GM20000 (cell line): ENCODE measurements around the gene SLC51A.
A peak's percentile ranks its signal among the peaks of the same experiment; 100 is the strongest.

ENCODE experiments used
- DNase-seq: peaks from one replicate; pipeline ENCODE4 v3.0.0; 2012; ENCODE audit warnings: low spot score
- TF ChIP-seq, protein P1 (sequence below): IDR thresholded peaks from 2 replicates; pipeline ENCODE4 v1.5.1; 2012; ENCODE audit warnings: mild to moderate bottlenecking, control low read depth; ENCODE audit errors: extremely low read depth, missing control alignments

SLC51A gene

DNA sequence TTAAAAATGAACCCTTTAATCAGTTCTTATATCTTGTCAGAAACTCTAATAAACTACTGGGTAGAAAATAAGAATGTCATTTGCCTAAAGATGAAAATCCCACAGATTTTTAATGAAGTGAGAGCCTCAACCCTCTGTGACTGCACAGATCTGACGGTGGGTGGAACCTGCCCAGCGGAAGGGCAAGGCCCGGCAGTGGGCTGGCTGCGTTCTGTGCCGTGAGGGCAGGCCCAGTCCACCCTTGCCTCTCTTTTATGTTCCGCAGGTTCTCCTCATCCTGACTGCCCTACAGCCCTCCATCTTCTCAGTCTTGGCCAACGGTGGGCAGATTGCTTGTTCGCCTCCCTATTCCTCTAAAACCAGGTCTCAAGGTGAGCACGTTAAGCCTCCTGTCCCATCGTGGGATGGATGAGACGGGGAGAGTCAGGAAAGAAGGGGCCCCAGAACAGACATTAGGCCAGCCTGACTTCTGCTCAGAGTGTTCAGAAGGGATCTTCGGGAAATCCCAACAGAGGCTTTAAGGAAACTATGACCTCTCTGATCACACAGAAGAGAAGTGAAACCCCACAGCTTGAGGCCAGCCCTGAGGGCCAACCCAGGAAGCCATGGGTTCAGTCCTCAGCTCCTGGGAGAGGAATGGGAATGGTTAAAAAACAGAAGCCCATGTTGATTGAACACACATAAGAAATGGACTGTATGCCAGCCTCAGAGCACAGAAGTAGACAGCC, 16.0 kb downstream of the SLC51A start:
- DNase-seq = peak; percentile 69
- TF ChIP-seq, protein P1, sequence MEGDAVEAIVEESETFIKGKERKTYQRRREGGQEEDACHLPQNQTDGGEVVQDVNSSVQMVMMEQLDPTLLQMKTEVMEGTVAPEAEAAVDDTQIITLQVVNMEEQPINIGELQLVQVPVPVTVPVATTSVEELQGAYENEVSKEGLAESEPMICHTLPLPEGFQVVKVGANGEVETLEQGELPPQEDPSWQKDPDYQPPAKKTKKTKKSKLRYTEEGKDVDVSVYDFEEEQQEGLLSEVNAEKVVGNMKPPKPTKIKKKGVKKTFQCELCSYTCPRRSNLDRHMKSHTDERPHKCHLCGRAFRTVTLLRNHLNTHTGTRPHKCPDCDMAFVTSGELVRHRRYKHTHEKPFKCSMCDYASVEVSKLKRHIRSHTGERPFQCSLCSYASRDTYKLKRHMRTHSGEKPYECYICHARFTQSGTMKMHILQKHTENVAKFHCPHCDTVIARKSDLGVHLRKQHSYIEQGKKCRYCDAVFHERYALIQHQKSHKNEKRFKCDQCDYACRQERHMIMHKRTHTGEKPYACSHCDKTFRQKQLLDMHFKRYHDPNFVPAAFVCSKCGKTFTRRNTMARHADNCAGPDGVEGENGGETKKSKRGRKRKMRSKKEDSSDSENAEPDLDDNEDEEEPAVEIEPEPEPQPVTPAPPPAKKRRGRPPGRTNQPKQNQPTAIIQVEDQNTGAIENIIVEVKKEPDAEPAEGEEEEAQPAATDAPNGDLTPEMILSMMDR = no peak

DNA sequence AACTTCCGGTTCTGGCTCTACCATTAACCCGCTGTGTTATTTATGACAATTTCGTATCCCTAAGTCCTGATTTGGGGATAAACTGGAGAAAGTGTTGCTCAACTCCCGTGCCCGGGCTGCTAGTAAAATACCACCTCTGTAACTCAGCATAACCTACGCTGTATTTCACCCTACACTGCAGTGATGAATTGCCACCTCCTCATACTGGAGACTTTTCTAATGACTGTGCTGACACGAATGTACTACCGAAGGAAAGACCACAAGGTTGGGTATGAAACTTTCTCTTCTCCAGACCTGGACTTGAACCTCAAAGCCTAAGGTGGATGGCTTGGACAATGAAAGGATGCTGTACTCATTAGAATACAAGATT, 16.5 kb downstream of the SLC51A start:
- TF ChIP-seq, protein P1 = no peak
- no peak for DNase-seq

DNA sequence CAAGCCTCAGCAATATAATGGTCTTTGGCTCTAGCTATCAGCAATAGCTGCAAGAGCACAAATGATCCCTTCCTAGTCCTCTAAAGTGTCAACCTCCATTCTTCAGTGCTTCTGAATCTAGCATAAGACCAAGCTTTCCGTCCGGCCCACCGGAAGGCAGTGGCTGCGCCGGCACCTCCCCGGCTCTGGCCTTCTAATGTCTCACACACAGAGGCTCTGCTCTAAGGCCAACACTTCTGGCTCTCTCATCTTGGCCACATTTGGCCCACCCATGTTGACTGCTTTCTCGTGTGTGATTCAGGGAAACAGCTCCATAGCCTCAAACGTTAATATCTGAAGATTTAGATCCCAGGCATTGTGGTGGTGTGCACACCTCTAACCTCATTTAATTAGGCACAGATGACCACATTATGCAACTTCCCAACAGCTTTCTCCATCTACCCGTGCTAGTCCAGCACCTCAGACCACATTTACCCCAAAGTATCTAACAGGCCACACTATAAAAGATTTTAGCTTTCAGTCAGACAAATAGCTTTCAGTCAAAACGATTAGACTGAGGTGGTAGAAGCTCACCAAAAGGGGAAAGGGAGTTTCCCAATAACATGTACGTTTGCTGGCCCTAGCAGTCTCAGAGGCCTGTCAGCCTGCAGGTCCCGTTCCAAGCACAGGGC, 19.3 kb downstream of the SLC51A start:
- peak; percentile 47 for DNase-seq
- TF ChIP-seq, protein P1 = no peak

DNA sequence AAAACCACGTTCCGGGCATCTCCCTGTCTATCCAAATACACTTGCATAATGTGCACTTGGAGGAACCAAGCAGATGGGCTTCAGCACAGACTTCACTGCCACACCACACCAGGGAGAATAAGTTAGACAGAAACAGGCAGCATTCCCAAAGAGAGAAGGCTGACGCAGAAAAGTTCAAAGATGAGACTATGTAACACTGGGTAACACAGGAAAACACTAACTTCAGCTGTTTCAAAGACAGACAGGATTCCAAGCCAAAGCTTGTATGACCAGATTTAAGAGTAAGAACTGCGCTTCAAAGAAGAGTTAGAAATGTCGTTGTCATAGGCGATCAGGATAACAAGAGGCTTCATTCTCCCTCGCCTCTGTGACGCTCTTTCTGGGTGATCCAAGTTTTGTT, 19.9 kb downstream of the SLC51A start:
- DNase-seq = no peak
- TF ChIP-seq, protein P1 = no peak

DNA sequence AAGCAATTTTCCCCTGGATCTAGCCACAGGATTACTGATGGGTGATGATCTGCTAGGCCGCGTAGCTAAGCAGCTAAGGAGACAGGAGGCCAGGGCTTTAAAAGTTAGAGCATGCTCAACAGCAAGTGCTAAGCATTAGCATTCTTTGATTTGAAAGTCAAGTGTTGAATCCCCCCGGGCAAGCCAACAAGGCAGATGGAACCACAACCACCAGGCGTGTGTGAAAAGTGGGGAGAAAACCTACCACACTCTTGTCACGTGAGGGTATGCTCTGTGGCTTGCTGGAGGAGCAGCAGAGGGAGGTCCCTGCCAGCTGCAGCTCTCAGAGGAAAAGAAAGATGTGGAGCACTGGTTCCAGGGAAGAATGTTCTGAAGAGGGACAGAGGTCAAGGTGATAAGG, 20.9 kb downstream of the SLC51A start:
- no peak for DNase-seq
- TF ChIP-seq, protein P1 = no peak

DNA sequence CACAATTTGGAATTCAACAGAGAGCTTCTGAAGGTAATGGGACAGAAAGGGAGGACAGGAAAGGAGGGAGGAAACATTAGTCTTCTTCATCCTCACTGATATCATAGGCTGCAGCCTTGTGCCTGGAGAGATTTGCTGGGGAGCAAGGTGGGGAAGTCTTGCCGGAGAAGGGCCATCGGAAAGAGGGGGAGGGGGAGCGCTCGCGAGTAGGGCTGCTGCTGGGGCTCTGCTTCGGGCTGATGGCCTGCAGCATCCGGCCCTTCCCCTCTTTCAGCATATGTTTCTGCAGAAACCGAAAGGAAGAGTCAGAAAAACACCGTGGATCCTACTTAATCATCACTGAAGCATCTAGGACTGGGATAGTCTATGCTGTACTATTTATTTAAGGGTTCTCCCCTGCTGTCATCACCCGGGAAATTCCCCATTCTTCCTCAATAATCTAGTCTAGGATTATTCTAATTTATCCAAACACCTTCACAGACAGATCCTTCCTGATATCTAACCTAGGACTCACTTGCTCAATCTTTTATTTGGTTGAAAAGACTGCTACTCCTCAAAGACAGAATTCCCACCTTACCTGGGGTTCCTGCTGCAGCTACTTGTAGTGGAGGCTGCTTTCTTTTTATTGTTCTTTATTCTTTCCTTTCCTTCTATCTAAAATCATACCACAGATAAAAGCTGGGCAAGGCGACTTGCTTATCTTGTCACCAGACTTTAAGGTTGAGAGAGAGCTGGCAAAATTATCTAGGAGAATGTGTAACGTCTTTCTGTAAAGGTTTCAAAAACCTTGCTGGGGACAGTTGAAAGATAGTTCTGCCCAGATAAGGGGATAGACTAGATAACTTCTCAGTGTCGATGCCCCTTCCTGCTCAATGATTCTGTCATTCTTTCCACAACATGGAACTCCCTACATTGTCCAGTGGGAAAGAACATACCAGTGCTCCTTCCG, 22.6 kb downstream of the SLC51A start:
- TF ChIP-seq, protein P1 = no peak
- DNase-seq = no peak
